ENCODE results near the gene PM20D1.
A peak's percentile ranks its signal among the peaks of the same experiment; 100 is the strongest.

The PM20D1 gene

GRCh38 chr1:205812271-205812877 is 37.6 kb downstream of the PM20D1 start:
- H3K4me1 ChIP-seq (ENCODE audit: control insufficient read depth, insufficient read depth, low read length): peaks cover 18% of the 10 kb centered on the region
- peak overlapping the region; percentile 77 for H3K4me3 ChIP-seq (ENCODE audit: low read length)
- no peaks in the 10 kb centered on the region for H3K36me3 ChIP-seq (ENCODE audit: control insufficient read depth, insufficient read depth, low read length)
- H3K9me3 ChIP-seq (ENCODE audit: control insufficient read depth, low read length): no peaks in the 10 kb centered on the region
- peak overlapping the region; percentile 72 for H3K9ac ChIP-seq (ENCODE audit: low read length)
- H3K27me3 ChIP-seq (ENCODE audit: control insufficient read depth, insufficient read depth, low read length): peaks cover 4% of the 10 kb centered on the region

- H3K36me3 ChIP-seq (ENCODE audit: control insufficient read depth, insufficient read depth, low read length): no peaks in the 10 kb centered on the region
- H3K4me3 ChIP-seq (ENCODE audit: low read length): no peak overlapping the region
- peaks cover 4% of the 10 kb centered on the region for H3K27me3 ChIP-seq (ENCODE audit: control insufficient read depth, insufficient read depth, low read length)
- H3K4me1 ChIP-seq (ENCODE audit: control insufficient read depth, insufficient read depth, low read length): peaks cover 18% of the 10 kb centered on the region
- H3K9ac ChIP-seq (ENCODE audit: low read length): peak overlapping the region; percentile 72
- H3K9me3 ChIP-seq (ENCODE audit: control insufficient read depth, low read length): no peaks in the 10 kb centered on the region
Observed at GRCh38 chr1:205811660-205812059, 38.3 kb downstream of the PM20D1 start.

- Histone ChIP-seq H3K9ac (ENCODE audit: low read length) (no peak overlapping the region), H3K36me3 (ENCODE audit: control insufficient read depth, insufficient read depth, low read length) (no peaks in the 10 kb centered on the region), H3K4me1 (ENCODE audit: control insufficient read depth, insufficient read depth, low read length) (peaks cover 21% of the 10 kb centered on the region), H3K27me3 (ENCODE audit: control insufficient read depth, insufficient read depth, low read length) (peaks cover 4% of the 10 kb centered on the region), H3K9me3 (ENCODE audit: control insufficient read depth, low read length) (no peaks in the 10 kb centered on the region), H3K4me3 (ENCODE audit: low read length) (no peak overlapping the region)
Observed at GRCh38 chr1:205810448-205811157, 39.3 kb downstream of the PM20D1 start.

- peaks cover 27% of the 10 kb centered on the region for H3K4me1 ChIP-seq (ENCODE audit: control insufficient read depth, insufficient read depth, low read length)
- H3K4me3 ChIP-seq (ENCODE audit: low read length): no peak overlapping the region
- no peaks in the 10 kb centered on the region for H3K9me3 ChIP-seq (ENCODE audit: control insufficient read depth, low read length)
- peaks cover 4% of the 10 kb centered on the region for H3K27me3 ChIP-seq (ENCODE audit: control insufficient read depth, insufficient read depth, low read length)
- no peaks in the 10 kb centered on the region for H3K36me3 ChIP-seq (ENCODE audit: control insufficient read depth, insufficient read depth, low read length)
- no peak overlapping the region for H3K9ac ChIP-seq (ENCODE audit: low read length)
Observed at GRCh38 chr1:205809942-205810345, 40.0 kb downstream of the PM20D1 start.

GRCh38 chr1:205809469-205809868 is 40.5 kb downstream of the PM20D1 start:
- Histone ChIP-seq H3K36me3 (ENCODE audit: control insufficient read depth, insufficient read depth, low read length) (no peaks in the 10 kb centered on the region), H3K9ac (ENCODE audit: low read length) (no peak overlapping the region), H3K4me3 (ENCODE audit: low read length) (no peak overlapping the region), H3K9me3 (ENCODE audit: control insufficient read depth, low read length) (no peaks in the 10 kb centered on the region), H3K4me1 (ENCODE audit: control insufficient read depth, insufficient read depth, low read length) (peaks cover 28% of the 10 kb centered on the region), H3K27me3 (ENCODE audit: control insufficient read depth, insufficient read depth, low read length) (peaks cover 4% of the 10 kb centered on the region)

GRCh38 chr1:205805082-205805711 is 44.7 kb downstream of the PM20D1 start:
- Histone ChIP-seq H3K9me3 (ENCODE audit: control insufficient read depth, low read length) (no peaks in the 10 kb centered on the region), H3K36me3 (ENCODE audit: control insufficient read depth, insufficient read depth, low read length) (no peaks in the 10 kb centered on the region), H3K9ac (ENCODE audit: low read length) (no peak overlapping the region), H3K27me3 (ENCODE audit: control insufficient read depth, insufficient read depth, low read length) (no peaks in the 10 kb centered on the region), H3K4me1 (ENCODE audit: control insufficient read depth, insufficient read depth, low read length) (peaks cover 35% of the 10 kb centered on the region), H3K4me3 (ENCODE audit: low read length) (no peak overlapping the region)

- H3K4me1 ChIP-seq (ENCODE audit: control insufficient read depth, insufficient read depth, low read length): peaks cover 36% of the 10 kb centered on the region
- no peaks in the 10 kb centered on the region for H3K9me3 ChIP-seq (ENCODE audit: control insufficient read depth, low read length)
- no peaks in the 10 kb centered on the region for H3K36me3 ChIP-seq (ENCODE audit: control insufficient read depth, insufficient read depth, low read length)
- H3K4me3 ChIP-seq (ENCODE audit: low read length): no peak overlapping the region
- no peak overlapping the region for H3K9ac ChIP-seq (ENCODE audit: low read length)
- H3K27me3 ChIP-seq (ENCODE audit: control insufficient read depth, insufficient read depth, low read length): no peaks in the 10 kb centered on the region
Observed at GRCh38 chr1:205804605-205805004, 45.3 kb downstream of the PM20D1 start.

GRCh38 chr1:205803986-205804385 is 45.9 kb downstream of the PM20D1 start:
- no peaks in the 10 kb centered on the region for H3K9me3 ChIP-seq (ENCODE audit: control insufficient read depth, low read length)
- H3K27me3 ChIP-seq (ENCODE audit: control insufficient read depth, insufficient read depth, low read length): no peaks in the 10 kb centered on the region
- no peak overlapping the region for H3K9ac ChIP-seq (ENCODE audit: low read length)
- H3K4me1 ChIP-seq (ENCODE audit: control insufficient read depth, insufficient read depth, low read length): peaks cover 39% of the 10 kb centered on the region
- no peaks in the 10 kb centered on the region for H3K36me3 ChIP-seq (ENCODE audit: control insufficient read depth, insufficient read depth, low read length)
- H3K4me3 ChIP-seq (ENCODE audit: low read length): no peak overlapping the region

- Histone ChIP-seq H3K36me3 (ENCODE audit: control insufficient read depth, insufficient read depth, low read length) (no peaks in the 10 kb centered on the region), H3K4me1 (ENCODE audit: control insufficient read depth, insufficient read depth, low read length) (peaks cover 44% of the 10 kb centered on the region), H3K9me3 (ENCODE audit: control insufficient read depth, low read length) (no peaks in the 10 kb centered on the region), H3K27me3 (ENCODE audit: control insufficient read depth, insufficient read depth, low read length) (no peaks in the 10 kb centered on the region), H3K9ac (ENCODE audit: low read length) (no peak overlapping the region), H3K4me3 (ENCODE audit: low read length) (no peak overlapping the region)
Observed at GRCh38 chr1:205802060-205802459, 47.9 kb downstream of the PM20D1 start.

GRCh38 chr1:205800981-205801703 is 48.8 kb downstream of the PM20D1 start:
- Histone ChIP-seq H3K36me3 (ENCODE audit: control insufficient read depth, insufficient read depth, low read length) (no peaks in the 10 kb centered on the region), H3K4me3 (ENCODE audit: low read length) (no peak overlapping the region), H3K9me3 (ENCODE audit: control insufficient read depth, low read length) (no peaks in the 10 kb centered on the region), H3K9ac (ENCODE audit: low read length) (no peak overlapping the region), H3K4me1 (ENCODE audit: control insufficient read depth, insufficient read depth, low read length) (peaks cover 44% of the 10 kb centered on the region), H3K27me3 (ENCODE audit: control insufficient read depth, insufficient read depth, low read length) (no peaks in the 10 kb centered on the region)

- H3K27me3 ChIP-seq (ENCODE audit: control insufficient read depth, insufficient read depth, low read length): no peaks in the 10 kb centered on the region
- H3K4me3 ChIP-seq (ENCODE audit: low read length): no peak overlapping the region
- H3K36me3 ChIP-seq (ENCODE audit: control insufficient read depth, insufficient read depth, low read length): no peaks in the 10 kb centered on the region
- H3K4me1 ChIP-seq (ENCODE audit: control insufficient read depth, insufficient read depth, low read length): peaks cover 40% of the 10 kb centered on the region
- no peaks in the 10 kb centered on the region for H3K9me3 ChIP-seq (ENCODE audit: control insufficient read depth, low read length)
- no peak overlapping the region for H3K9ac ChIP-seq (ENCODE audit: low read length)
Observed at GRCh38 chr1:205800427-205800826, 49.5 kb downstream of the PM20D1 start.

GRCh38 chr1:205798577-205798976 is 51.4 kb downstream of the PM20D1 start:
- no peaks in the 10 kb centered on the region for H3K27me3 ChIP-seq (ENCODE audit: control insufficient read depth, insufficient read depth, low read length)
- no peaks in the 10 kb centered on the region for H3K9me3 ChIP-seq (ENCODE audit: control insufficient read depth, low read length)
- peaks cover 35% of the 10 kb centered on the region for H3K4me1 ChIP-seq (ENCODE audit: control insufficient read depth, insufficient read depth, low read length)
- H3K4me3 ChIP-seq (ENCODE audit: low read length): no peak overlapping the region
- H3K36me3 ChIP-seq (ENCODE audit: control insufficient read depth, insufficient read depth, low read length): no peaks in the 10 kb centered on the region
- no peak overlapping the region for H3K9ac ChIP-seq (ENCODE audit: low read length)
